GM18520 (cell line): ENCODE data around the gene CIP2A.
A peak's percentile ranks its signal among the peaks of the same experiment; 100 is the strongest.

ENCODE experiments used
- ATAC-seq: cut with Tn5 transposase; IDR thresholded peaks from one replicate; pipeline ENCODE4 v1.9.1; 2021; ENCODE audit not compliant: unreplicated experiment

Gene CIP2A

DNA sequence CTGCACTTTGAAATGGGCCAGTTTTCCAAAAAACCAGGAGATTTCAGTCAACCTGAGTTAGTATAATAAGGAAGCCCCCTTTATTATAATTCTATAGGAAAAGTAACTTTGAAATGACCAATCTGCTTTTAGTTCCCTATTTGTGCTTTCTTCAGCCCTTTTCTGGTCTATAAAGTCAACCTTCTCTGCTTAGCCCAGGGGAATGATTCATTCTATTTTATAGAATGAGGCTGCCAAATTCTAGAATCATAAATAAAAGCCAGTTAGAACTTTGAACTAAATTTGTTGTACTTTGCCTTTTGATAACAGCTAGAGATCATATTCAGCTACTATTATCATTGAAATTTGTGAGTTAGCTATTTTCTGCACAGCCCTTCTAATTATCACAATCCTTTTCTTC lies 24.7 kb downstream of the CIP2A start:
- no peak for ATAC-seq

DNA sequence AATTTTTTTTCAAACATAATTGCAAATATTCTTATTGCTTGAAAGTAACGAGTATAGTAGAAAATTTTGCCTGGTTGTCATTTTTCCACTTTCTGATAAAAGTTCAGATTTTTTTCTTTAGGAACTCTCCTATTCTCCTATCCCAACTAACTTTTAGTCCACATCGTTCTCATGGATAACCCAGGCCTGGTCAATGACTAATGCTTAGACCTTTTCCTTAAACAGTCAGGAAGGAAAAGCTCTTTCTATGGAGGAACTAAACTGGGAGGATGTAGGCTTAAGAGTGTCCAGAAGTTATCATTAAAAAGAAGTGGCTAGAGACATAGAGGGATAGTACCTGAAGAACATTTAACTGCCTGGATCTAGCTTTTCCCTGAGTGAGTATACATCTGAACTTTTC lies 26.7 kb downstream of the CIP2A start:
- ATAC-seq = no peak

DNA sequence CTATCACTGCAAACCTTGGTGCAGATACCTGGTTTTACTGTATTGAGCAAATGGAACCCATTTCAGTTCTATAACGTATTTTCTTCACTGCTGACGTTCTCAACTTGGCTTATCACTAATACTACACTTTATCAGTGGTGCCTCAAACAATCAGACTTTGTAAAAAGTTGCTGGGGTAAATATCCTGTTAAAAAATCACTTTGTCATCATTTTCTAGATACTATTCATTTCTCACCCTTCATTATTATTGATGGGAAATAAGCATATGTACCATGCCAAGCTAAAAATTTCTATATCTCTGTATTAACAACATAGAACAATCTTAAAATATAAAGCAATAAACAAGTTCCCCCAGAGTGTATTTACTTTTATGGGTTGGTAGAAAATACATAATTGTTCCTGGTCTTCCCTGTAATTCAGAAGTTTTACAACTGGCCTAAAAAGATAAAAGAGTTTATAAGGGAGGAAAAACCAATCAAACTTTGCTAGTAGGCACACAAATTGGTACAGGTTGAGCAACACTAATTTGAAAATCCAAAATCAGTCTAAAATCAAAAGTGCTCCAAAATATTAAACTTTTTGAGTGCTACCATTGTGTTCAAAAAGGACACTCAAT lies 33.2 kb downstream of the CIP2A start:
- ATAC-seq = no peak

DNA sequence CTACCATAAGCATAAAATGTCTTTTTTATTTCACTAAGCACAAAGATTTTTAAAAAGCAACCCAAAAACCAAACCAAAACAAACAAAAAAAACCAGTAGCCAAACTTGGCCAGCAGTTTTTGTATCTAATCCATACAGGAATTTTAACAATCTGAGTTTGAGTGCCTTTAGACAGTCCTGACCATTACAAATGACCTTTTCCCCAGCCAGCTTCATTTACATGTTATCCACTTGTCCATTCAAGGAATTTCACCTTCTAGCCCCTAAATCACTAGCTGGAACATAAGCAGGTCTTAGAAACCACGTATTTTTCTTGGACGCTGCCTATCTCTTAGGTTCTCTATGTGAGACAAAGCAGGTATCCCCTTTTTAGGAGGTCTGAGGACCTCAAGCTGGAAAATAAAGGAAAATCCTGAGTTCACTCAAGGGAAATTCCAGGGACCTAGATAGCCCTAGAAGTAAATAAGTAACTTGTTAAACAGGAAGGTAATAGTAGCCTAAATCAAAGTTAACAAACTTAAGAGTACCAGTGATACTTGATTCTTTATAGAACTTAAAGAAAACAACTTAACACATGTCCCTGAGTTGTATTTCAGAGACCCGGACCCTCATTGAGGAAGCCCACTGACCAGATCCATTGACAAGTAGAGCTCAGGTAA lies 34.2 kb downstream of the CIP2A start:
- ATAC-seq = no peak

DNA sequence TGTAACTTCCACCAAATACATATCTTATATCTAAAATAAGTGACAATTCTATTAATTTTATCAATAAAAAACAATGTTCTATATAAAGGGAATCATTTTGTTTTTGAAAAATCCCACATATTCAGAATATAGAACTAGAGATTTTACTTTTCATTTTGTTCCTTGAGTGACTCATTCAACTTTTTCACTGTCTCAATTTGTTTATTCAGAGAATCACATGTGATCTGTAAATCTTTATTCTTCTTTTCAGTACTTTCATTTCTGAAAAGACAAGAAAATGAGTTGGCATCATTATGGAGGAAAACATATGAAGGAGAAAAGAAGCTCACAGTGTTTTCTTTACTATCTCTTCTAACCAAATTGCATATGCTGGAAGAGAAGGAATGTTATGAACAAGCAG lies 35.0 kb downstream of the CIP2A start:
- no peak for ATAC-seq

GRCh38 chr3:108552267-108553159 lies 36.7 kb downstream of the CIP2A start:
- ATAC-seq = peak; percentile 50

DNA sequence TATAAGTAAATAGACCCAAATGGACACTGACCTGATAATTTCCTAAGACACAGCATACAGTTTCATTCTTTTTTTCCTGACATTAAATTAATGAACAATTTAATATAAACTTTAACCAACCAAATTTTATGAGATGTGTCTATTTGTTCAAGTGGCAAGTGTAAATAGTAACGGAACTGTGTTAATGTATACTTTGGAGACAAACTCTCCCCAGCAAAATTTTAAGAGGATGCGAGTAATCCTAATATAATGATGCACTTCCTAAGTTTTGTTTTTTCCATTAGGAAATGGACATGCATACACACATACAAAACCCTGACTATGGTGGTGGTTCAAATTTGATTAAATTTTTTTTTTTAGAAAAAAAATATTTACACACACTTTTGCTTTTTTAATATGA lies 40.4 kb downstream of the CIP2A start:
- no peak for ATAC-seq

DNA sequence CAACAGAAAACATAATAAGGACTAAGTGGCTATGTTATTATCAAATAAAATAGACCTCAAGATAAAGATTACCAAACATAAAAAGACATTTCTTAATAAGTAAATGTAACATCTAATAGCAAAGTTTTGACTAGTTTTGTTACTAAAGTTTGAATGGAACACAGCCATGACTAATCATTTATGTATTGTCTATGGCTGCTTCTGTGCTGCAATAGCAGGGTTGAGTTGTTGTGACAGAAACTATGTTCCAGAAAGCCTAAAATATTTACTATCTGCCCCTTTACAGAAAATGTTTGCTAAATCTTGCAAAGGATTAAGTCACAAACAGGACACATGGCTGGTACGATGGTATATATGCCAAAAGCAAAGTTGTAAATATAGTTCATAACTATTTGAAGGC lies 40.9 kb downstream of the CIP2A start:
- ATAC-seq = no peak

GRCh38 chr3:108546692-108547091 lies 42.5 kb downstream of the CIP2A start:
- ATAC-seq = peak; percentile 53

DNA sequence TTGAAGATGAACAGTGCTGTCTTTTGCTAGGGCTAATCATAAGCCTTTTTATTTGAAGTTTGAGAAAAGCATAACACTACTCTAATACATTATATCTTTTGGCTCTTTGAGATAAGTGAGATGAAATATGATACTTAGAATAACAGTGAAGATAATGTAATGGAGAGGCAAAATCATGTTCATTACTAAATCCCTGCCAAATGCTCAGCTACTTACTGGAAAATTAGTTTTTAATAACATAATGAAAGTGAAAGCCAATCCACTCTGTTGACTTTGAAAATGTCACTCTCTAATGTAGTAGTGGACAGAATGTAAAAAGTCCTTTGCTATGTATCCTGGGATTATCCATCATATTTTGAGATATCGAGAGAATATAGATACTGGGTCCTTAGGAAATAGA lies 43.0 kb downstream of the CIP2A start:
- ATAC-seq = peak; percentile 29

DNA sequence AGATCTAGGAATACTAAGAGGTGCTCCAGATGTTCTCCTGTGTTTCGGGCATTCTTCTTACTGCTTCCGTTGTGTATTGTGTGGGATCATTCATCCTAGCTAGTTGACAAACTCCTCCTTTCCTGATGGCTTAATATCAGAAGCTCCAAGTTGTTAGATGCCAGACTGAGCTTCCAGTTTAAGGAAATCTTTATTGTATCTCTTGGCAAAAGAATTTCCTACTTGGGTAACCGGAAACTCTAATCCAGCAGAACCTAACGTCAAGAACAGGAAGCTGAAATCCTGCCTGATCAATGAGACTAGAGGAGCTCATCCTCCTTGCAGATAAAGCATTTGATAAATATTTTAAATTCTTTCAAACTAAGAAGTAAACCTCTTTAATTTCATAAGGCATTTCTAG lies 51.2 kb downstream of the CIP2A start:
- no peak for ATAC-seq

GRCh38 chr3:108528459-108529252 lies 60.6 kb downstream of the CIP2A start:
- peak; percentile 83 for ATAC-seq

DNA sequence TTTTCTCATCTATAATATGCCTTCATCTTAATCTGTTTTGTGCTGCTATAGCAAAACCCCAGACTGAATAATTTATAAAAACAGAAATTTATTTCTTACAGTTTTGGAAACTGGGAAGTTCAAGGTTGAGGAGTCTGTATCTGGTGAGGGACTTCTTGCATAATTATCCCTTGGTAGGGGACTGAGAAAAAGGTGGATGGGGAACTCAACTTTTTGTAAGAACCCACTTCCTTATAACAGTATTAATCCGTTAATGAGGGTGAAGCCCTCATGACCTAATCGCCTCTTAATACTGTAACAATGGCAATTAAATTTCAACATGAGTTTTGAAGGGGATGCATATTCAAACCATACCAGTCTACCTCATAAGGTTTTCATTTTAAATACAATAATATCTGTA lies 61.4 kb downstream of the CIP2A start:
- no peak for ATAC-seq

DNA sequence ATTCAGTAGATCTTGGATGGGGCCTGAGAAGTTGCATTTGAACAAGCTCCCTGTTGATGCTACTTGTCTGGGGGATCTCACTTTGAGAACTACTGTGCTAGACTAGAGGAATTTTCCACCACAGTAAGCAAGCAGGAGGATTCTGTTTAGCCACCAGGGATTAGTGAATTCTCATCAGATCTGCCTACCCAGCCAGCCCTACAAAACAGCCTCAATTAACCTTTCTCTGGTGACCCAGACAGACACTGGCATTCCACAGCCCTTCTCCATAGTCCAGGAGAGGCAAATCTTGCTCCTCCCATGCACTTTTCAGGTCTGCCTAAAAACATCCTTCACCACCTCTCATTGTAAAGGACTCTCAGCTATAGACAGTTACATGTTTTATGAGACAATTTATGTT lies 62.1 kb downstream of the CIP2A start:
- ATAC-seq = no peak

DNA sequence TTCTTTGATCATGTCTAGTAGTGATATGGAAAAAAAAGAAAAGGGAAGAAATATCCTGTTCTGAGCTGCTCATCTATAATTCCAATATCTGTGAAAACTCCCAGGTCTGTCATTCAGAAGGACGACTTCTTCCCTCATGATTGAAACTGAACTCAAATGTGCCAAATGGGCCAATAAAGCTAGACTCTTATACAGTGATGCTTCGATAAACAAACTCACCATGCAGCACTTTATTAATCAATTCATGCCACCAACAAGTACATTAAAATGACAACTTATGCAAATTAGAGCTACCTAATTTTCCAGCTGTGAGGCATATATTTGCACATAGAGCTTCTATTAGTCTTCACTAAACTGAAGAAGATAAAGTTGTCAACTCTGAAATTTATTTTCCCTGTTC lies 63.3 kb downstream of the CIP2A start:
- ATAC-seq = no peak

GRCh38 chr3:108525256-108525655 lies 64.0 kb downstream of the CIP2A start:
- no peak for ATAC-seq

GRCh38 chr3:108524537-108524936 lies 64.7 kb downstream of the CIP2A start:
- ATAC-seq = no peak

- ATAC-seq = no peak
Observed at GRCh38 chr3:108518895-108519294, 70.3 kb downstream of the CIP2A start.

DNA sequence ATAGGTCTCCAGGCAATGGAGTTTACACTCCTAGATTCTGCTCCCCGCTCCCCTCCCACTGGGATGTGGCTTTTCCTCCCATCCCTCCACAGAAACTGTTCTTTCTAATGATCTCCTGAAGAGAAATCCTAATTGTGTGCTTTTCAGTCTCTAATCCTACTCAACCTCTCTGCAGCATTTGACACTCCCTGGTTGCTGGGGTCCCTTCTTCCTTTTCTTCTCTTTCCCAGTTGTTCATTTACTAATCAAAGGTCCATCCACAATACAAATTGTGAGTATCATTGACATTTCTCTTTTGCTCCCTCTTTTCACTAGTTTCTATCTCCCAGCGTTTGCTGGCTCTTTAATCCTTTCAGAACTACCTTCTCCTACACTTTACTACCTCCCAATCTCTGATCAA lies 72.4 kb downstream of the CIP2A start:
- no peak for ATAC-seq

DNA sequence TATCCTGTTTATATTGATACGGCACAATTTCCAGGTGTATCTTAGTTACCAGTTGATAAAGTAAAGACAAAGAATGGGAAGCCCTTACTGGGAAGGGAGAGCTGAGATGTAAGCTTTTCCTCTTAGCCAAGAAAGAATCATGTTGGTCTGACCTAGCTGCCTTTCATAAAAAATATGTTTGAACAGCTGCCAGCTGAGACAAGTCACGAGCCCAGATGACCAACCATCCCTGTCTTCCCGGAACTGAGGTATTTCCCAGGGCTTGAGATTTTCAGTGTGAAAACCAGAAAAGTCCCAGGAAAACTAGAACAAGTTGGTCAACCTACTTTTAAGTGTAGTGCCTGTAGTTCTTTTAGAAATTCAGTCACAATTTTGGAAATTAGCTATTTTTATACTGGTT lies 75.3 kb downstream of the CIP2A start:
- ATAC-seq = no peak

DNA sequence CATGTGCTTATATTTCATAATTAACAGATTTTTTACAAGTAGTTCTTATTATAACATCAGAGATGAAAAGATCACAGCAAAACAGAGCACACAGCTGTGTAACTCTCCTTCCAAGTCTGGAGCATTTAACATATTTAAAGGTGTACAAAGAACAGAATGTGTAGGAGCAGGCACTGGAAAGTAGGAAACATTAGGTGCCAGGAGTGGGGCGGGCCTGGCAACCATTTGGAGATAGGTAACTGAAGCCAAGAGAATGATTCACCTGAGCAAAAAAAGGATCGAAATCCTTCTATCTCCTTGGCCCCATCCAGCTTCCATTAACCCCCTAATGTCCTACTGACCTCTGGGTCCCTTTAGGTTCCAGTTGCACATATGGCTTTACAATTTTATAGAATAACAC lies 76.6 kb downstream of the CIP2A start:
- no peak for ATAC-seq
